Central memory CD8-positive, alpha-beta T cell (primary cell): ENCODE data around the gene MACROD2.

Source experiments
- ATAC-seq: fragments of 150-1000 bp; cut with Tn5 transposase; replicated peaks from 2 replicates; pipeline ENCODE4 v1.10.0; 2022; ENCODE audit warnings: mild to moderate bottlenecking, moderate FRiP score, moderate number of reproducible peaks; ENCODE audit not compliant: poor library complexity, severe bottlenecking; ENCODE audit errors: extremely low read depth
- DNase-seq, 2 donors: peaks; one replicate each; pipeline ENCODE4 v3.0.0; 2021; ENCODE audit warnings: low spot score in 2 of 2
- H3K27ac Mint-ChIP-seq: one replicate; pipeline ENCODE4 v1.8.0; 2022; ENCODE audit warnings: low read depth, mild to moderate bottlenecking, moderate library complexity, mixed read lengths
- H3K27me3 Mint-ChIP-seq: one replicate; pipeline ENCODE4 v1.8.0; 2022; ENCODE audit warnings: mixed read lengths
- H3K36me3 Mint-ChIP-seq: one replicate; pipeline ENCODE4 v1.8.0; 2022; ENCODE audit warnings: mild to moderate bottlenecking, moderate library complexity, mixed read lengths; ENCODE audit not compliant: insufficient read depth
- H3K4me1 Mint-ChIP-seq: one replicate; pipeline ENCODE4 v1.8.0; 2022; ENCODE audit warnings: mixed read lengths
- H3K4me3 Mint-ChIP-seq: one replicate; pipeline ENCODE4 v1.8.0; 2022; ENCODE audit warnings: mild to moderate bottlenecking, moderate library complexity, mixed read lengths
- H3K9me3 Mint-ChIP-seq: one replicate; pipeline ENCODE4 v1.8.0; 2022; ENCODE audit warnings: mixed read lengths

Gene MACROD2

GRCh38 chr20:15487030-15487429 lies 1491.7 kb downstream of the MACROD2 start:
- H3K27me3 Mint-ChIP-seq = no peaks in the 10 kb centered on the region
- ATAC-seq (no peak), DNase-seq (no peak)
- H3K4me3 Mint-ChIP-seq = no peak overlapping the region
- no peak overlapping the region for H3K27ac Mint-ChIP-seq
- H3K9me3 Mint-ChIP-seq = peaks cover 23% of the 10 kb centered on the region
- no peaks in the 10 kb centered on the region for H3K4me1 Mint-ChIP-seq
- H3K36me3 Mint-ChIP-seq = peaks cover 2% of the 10 kb centered on the region

- no peaks in the 10 kb centered on the region for H3K27me3 Mint-ChIP-seq
- H3K4me1 Mint-ChIP-seq = no peaks in the 10 kb centered on the region
- ATAC-seq (no peak), DNase-seq (no peak)
- H3K4me3 Mint-ChIP-seq = no peak overlapping the region
- H3K27ac Mint-ChIP-seq = no peak overlapping the region
- peaks cover 27% of the 10 kb centered on the region for H3K9me3 Mint-ChIP-seq
- peaks cover 2% of the 10 kb centered on the region for H3K36me3 Mint-ChIP-seq
Observed at GRCh38 chr20:15487682-15488081, 1492.4 kb downstream of the MACROD2 start.

DNA sequence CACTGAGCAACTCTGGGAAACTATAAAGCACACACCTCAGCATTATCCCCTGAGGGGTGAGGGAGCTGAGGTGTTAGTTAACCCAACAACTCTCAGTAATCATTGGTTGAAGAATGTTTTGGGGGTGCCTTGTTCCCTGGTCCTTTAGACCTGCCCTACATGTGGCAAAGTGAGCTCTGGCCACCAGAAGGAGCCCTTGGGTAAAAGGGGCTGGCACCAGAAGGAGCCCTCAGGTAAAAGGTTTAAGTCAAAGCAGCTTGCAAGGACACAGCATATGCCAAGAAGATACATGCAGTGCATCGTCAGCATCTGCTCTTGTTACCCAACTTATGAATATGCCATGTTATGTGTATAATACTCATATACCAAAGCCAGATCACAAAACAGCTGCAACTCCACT lies 1496.3 kb downstream of the MACROD2 start:
- H3K36me3 Mint-ChIP-seq = peaks cover 2% of the 10 kb centered on the region
- no peak overlapping the region for H3K4me3 Mint-ChIP-seq
- no peaks in the 10 kb centered on the region for H3K27me3 Mint-ChIP-seq
- DNase-seq (no peak), ATAC-seq (no peak)
- no peaks in the 10 kb centered on the region for H3K4me1 Mint-ChIP-seq
- H3K27ac Mint-ChIP-seq = no peak overlapping the region
- peaks cover 37% of the 10 kb centered on the region for H3K9me3 Mint-ChIP-seq

DNA sequence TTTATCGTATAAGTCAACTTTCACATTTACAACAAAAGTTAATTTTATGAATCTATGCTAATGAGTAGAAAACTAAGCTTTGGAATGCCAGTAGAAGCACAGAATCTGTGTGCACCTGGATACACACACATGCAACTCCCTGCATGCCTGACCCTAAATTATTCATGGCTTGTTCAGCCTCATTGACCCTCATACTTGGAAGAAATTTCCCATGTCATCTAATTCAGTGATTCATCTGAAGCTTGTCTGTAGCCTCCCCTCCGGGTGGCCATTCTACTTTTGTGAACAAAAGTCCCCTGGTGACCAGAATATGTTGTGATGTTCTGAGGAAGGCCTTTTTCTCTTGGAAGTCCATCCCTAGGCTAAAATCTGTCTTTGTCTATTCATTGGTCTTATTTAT lies 1499.5 kb downstream of the MACROD2 start:
- no peak for ATAC-seq
- H3K4me3 Mint-ChIP-seq = no peak overlapping the region
- DNase-seq = no peak
- H3K4me1 Mint-ChIP-seq = no peaks in the 10 kb centered on the region
- H3K36me3 Mint-ChIP-seq = no peaks in the 10 kb centered on the region
- H3K27ac Mint-ChIP-seq = no peak overlapping the region
- H3K27me3 Mint-ChIP-seq = no peaks in the 10 kb centered on the region
- peaks cover 37% of the 10 kb centered on the region for H3K9me3 Mint-ChIP-seq

- H3K4me3 Mint-ChIP-seq = no peak overlapping the region
Observed at GRCh38 chr20:15496501-15497039, 1501.3 kb downstream of the MACROD2 start.

GRCh38 chr20:15498926-15499325 lies 1503.6 kb downstream of the MACROD2 start:
- no peak overlapping the region for H3K4me3 Mint-ChIP-seq
- no peaks in the 10 kb centered on the region for H3K4me1 Mint-ChIP-seq
- no peak for DNase-seq
- no peak for ATAC-seq
- peaks cover 32% of the 10 kb centered on the region for H3K9me3 Mint-ChIP-seq
- no peaks in the 10 kb centered on the region for H3K36me3 Mint-ChIP-seq
- no peaks in the 10 kb centered on the region for H3K27me3 Mint-ChIP-seq
- no peak overlapping the region for H3K27ac Mint-ChIP-seq

More at GRCh38 chr20:15496501-15497039, 1501.3 kb downstream of the MACROD2 start:
- ATAC-seq (no peak), DNase-seq (no peak)
- Mint-ChIP-seq H3K4me1 (no peaks in the 10 kb centered on the region), H3K36me3 (no peaks in the 10 kb centered on the region), H3K27me3 (no peaks in the 10 kb centered on the region), H3K9me3 (peaks cover 32% of the 10 kb centered on the region), H3K27ac (no peak overlapping the region)

- no peaks in the 10 kb centered on the region for H3K36me3 Mint-ChIP-seq
- no peaks in the 10 kb centered on the region for H3K27me3 Mint-ChIP-seq
- DNase-seq (no peak), ATAC-seq (no peak)
- no peaks in the 10 kb centered on the region for H3K4me1 Mint-ChIP-seq
- H3K9me3 Mint-ChIP-seq = peaks cover 15% of the 10 kb centered on the region
- H3K4me3 Mint-ChIP-seq = no peak overlapping the region
- no peak overlapping the region for H3K27ac Mint-ChIP-seq
Observed at GRCh38 chr20:15506311-15506710, 1511.0 kb downstream of the MACROD2 start.

DNA sequence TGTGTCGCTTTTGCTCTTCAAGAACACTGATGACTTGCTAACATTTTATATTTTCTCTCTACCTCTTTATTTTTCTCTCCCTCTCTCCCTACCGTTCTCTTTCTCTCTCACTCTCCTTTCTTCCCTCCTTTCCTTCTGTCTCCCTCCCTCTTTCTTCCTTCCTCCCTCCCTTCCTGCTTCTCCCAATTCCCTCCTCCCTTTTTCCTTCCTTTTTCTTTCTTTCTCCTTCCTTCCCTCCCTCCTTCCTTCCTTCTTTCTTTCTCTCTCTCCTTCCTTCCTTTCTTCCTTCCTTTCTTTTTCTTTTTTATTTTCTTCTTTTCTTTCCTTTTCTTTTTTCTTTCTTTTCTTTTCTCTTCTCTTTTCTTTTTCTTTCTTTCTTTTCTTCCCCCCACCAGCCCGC lies 1511.8 kb downstream of the MACROD2 start:
- Mint-ChIP-seq H3K9me3 (peaks cover 11% of the 10 kb centered on the region), H3K36me3 (no peaks in the 10 kb centered on the region), H3K27me3 (no peaks in the 10 kb centered on the region), H3K4me3 (no peak overlapping the region), H3K4me1 (no peaks in the 10 kb centered on the region), H3K27ac (no peak overlapping the region)
- DNase-seq (no peak), ATAC-seq (no peak)

GRCh38 chr20:15511551-15511950 lies 1516.2 kb downstream of the MACROD2 start:
- H3K27me3 Mint-ChIP-seq = no peaks in the 10 kb centered on the region
- no peaks in the 10 kb centered on the region for H3K9me3 Mint-ChIP-seq
- no peaks in the 10 kb centered on the region for H3K4me1 Mint-ChIP-seq
- ATAC-seq (no peak), DNase-seq (no peak)
- H3K27ac Mint-ChIP-seq = no peak overlapping the region
- no peak overlapping the region for H3K4me3 Mint-ChIP-seq
- H3K36me3 Mint-ChIP-seq = no peaks in the 10 kb centered on the region

- ATAC-seq (no peak), DNase-seq (no peak)
- Mint-ChIP-seq H3K4me3 (no peak overlapping the region), H3K9me3 (peaks cover 5% of the 10 kb centered on the region), H3K36me3 (no peaks in the 10 kb centered on the region), H3K27ac (no peak overlapping the region), H3K4me1 (no peaks in the 10 kb centered on the region), H3K27me3 (no peaks in the 10 kb centered on the region)
Observed at GRCh38 chr20:15512916-15513315, 1517.6 kb downstream of the MACROD2 start.

DNA sequence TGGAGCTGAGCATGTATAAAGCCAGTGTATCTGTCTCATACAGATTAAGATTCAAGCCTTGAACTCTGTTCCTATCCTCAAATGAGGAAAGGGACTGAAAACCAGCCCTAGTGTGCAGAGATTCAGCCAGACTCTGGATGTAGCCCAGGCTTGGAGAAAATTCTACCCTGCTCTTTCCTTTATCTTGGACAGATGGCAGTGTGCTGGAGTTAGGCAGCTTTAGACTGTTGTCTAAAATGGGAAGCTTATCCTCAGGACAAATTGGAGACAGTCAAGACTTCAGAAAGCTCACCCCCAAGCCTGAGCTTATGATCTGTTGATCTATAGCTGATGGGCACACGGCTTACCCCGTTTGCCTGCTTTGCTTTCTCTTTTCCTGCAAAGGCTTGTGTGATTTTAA lies 1520.4 kb downstream of the MACROD2 start:
- ATAC-seq = no peak
- H3K4me1 Mint-ChIP-seq = no peaks in the 10 kb centered on the region

GRCh38 chr20:15520930-15521524 lies 1525.7 kb downstream of the MACROD2 start:
- DNase-seq (no peak), ATAC-seq (no peak)
- H3K36me3 Mint-ChIP-seq = no peaks in the 10 kb centered on the region
- peaks cover 18% of the 10 kb centered on the region for H3K9me3 Mint-ChIP-seq
- H3K27me3 Mint-ChIP-seq = no peaks in the 10 kb centered on the region
- no peak overlapping the region for H3K27ac Mint-ChIP-seq
- no peaks in the 10 kb centered on the region for H3K4me1 Mint-ChIP-seq
- no peak overlapping the region for H3K4me3 Mint-ChIP-seq

More for the DNA sequence above, 1520.4 kb downstream of the MACROD2 start:
- Mint-ChIP-seq H3K27me3 (no peaks in the 10 kb centered on the region), H3K4me3 (no peak overlapping the region), H3K27ac (no peak overlapping the region), H3K9me3 (peaks cover 11% of the 10 kb centered on the region), H3K36me3 (no peaks in the 10 kb centered on the region)
- DNase-seq = no peak

GRCh38 chr20:15523400-15523799 lies 1528.1 kb downstream of the MACROD2 start:
- Mint-ChIP-seq H3K9me3 (peaks cover 22% of the 10 kb centered on the region), H3K4me1 (no peaks in the 10 kb centered on the region), H3K4me3 (no peak overlapping the region), H3K36me3 (no peaks in the 10 kb centered on the region), H3K27ac (no peak overlapping the region), H3K27me3 (no peaks in the 10 kb centered on the region)
- ATAC-seq = no peak
- DNase-seq = no peak
